Measurements from ENCODE around the gene PIEZO2.

Gene PIEZO2

GRCh38 chr18:10690366-10690765 lies 459.0 kb downstream of the PIEZO2 start:
- no peak overlapping the region for H3K4me3 ChIP-seq (ENCODE audit: control insufficient read depth, low read depth, low read length)
- TF ChIP-seq, protein P1, sequence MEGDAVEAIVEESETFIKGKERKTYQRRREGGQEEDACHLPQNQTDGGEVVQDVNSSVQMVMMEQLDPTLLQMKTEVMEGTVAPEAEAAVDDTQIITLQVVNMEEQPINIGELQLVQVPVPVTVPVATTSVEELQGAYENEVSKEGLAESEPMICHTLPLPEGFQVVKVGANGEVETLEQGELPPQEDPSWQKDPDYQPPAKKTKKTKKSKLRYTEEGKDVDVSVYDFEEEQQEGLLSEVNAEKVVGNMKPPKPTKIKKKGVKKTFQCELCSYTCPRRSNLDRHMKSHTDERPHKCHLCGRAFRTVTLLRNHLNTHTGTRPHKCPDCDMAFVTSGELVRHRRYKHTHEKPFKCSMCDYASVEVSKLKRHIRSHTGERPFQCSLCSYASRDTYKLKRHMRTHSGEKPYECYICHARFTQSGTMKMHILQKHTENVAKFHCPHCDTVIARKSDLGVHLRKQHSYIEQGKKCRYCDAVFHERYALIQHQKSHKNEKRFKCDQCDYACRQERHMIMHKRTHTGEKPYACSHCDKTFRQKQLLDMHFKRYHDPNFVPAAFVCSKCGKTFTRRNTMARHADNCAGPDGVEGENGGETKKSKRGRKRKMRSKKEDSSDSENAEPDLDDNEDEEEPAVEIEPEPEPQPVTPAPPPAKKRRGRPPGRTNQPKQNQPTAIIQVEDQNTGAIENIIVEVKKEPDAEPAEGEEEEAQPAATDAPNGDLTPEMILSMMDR (IDR thresholded peaks at IDR 0.05; ENCODE audit: control insufficient read depth, insufficient read depth, low read depth, low read length, missing control alignments): no peak
- DNase-seq (ENCODE audit: low read depth): no peak

DNA sequence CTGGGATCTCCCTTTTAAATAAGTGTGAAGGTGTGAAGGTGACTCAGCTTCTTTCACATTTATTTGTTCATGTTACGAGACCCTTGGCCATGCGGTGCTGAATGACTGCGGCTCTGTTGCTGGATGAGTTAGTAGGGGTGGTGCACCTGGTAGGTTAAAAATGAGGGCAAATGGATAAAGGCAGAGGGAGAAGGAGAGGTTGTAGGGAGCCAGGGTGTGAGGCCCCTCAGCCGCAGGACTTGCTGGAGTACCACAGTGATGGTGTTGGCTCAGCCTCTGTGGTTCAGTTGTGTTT lies 459.4 kb downstream of the PIEZO2 start:
- TF ChIP-seq, protein P1 (IDR thresholded peaks at IDR 0.05; ENCODE audit: control insufficient read depth, insufficient read depth, low read depth, low read length, missing control alignments): no peak
- no peak for DNase-seq (ENCODE audit: low read depth)

GRCh38 chr18:10689236-10690034 lies 459.9 kb downstream of the PIEZO2 start:
- TF ChIP-seq, protein P1 (IDR thresholded peaks at IDR 0.05; ENCODE audit: control insufficient read depth, insufficient read depth, low read depth, low read length, missing control alignments): no peak
- no peak overlapping the region for H3K4me3 ChIP-seq (ENCODE audit: control insufficient read depth, low read depth, low read length)
- DNase-seq (ENCODE audit: low read depth): peak; percentile 4

More for the DNA sequence above, 459.4 kb downstream of the PIEZO2 start:
- no peak overlapping the region for H3K4me3 ChIP-seq (ENCODE audit: control insufficient read depth, low read depth, low read length)

DNA sequence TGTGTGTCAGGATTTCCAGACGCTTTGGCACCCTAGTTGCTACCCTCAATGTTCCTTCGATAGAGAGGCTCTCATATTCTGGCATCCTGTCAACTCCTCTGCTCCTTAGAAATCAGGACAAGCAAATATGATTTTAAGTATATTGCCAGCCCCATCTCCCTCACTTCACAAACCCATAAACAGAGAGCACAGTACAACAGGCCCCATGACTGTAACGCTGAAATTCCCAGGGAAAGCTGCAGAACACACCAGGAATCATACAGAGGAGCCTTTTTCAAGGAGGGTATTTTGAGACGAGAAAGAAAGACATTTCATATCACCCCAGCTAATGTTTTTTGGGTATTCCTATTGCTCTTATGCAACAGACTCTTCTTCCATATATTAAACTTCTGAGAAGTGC lies 460.6 kb downstream of the PIEZO2 start:
- no peak overlapping the region for H3K4me3 ChIP-seq (ENCODE audit: control insufficient read depth, low read depth, low read length)
- TF ChIP-seq, protein P1 (IDR thresholded peaks at IDR 0.05; ENCODE audit: control insufficient read depth, insufficient read depth, low read depth, low read length, missing control alignments): no peak
- no peak for DNase-seq (ENCODE audit: low read depth)

GRCh38 chr18:10687161-10687925 lies 462.0 kb downstream of the PIEZO2 start:
- TF ChIP-seq, protein P1 (IDR thresholded peaks at IDR 0.05; ENCODE audit: control insufficient read depth, insufficient read depth, low read depth, low read length, missing control alignments): no peak
- no peak overlapping the region for H3K4me3 ChIP-seq (ENCODE audit: control insufficient read depth, low read depth, low read length)
- no peak for DNase-seq (ENCODE audit: low read depth)

DNA sequence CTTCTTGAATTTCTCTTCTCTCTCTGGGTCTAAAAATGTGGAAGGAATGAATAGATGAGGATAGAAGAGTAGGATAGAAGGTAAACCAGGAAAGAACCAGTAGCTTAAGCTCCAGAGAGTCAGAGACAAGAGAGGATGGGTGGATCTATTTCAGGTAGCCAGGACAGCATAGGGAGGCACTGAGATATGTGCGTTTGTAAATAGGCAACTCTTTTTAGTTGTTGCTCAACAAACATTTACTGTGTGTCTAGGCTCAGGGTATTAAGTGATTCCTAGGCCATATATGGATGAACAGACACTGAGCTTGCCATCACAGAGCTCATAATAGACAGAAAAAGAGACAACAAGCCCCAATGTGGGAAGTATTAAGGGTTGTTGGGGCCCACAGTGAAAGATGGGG lies 463.1 kb downstream of the PIEZO2 start:
- TF ChIP-seq, protein P1 (IDR thresholded peaks at IDR 0.05; ENCODE audit: control insufficient read depth, insufficient read depth, low read depth, low read length, missing control alignments): no peak
- DNase-seq (ENCODE audit: low read depth): no peak
- H3K4me3 ChIP-seq (ENCODE audit: control insufficient read depth, low read depth, low read length): no peak overlapping the region
